HG03280 (cell line): Measurements from ENCODE around the gene OSBPL10.
A peak's percentile ranks its signal among the peaks of the same experiment; 100 is the strongest.
"Not testable (repeated sequence)": the region's sequence is repeated elsewhere in the genome, so short reads cannot be mapped to it uniquely, and the experiment has no call there.

Source experiments
- ATAC-seq: cut with Tn5 transposase; IDR thresholded peaks from one replicate; pipeline ENCODE4 v1.9.1; 2021; ENCODE audit warnings: mild to moderate bottlenecking, moderate library complexity; ENCODE audit not compliant: unreplicated experiment

OSBPL10 gene

DNA sequence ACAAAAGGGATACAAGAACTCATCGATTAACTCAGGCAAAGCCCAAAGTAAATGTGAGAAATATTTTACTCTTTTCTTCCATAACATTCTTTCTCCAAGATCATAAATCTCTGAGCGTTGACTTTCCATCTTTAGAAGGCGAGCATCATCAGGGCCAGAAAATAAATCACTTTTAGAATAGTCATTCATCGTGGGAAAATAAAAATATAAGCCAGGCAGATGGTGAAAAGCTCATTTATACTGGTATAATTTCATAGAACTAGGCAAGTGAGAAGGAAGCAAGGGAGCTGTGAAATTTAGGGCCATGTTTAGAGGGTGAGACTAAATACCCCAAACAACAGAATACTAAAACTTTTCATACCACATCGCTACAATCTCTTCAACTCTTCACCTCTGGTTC, 257.4 kb downstream of the OSBPL10 start:
- no peak for ATAC-seq

DNA sequence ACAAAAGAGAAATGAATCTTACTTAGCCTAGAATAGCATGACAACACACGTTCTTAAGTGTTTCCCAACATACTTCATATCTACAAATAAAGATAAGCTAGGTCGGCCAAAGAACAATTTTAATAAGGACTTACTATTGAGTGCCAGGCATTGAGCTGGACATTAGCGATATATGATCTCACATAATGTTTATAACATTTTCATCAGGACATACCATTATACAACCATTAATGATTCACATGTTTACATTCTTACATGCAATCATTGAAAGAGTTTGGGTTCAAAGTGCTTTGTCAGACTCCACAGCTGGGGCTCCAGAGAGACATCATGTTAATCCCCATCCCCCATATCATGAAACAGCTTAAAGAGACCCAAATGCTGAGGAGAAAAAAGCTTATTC, 259.4 kb downstream of the OSBPL10 start:
- no peak for ATAC-seq

DNA sequence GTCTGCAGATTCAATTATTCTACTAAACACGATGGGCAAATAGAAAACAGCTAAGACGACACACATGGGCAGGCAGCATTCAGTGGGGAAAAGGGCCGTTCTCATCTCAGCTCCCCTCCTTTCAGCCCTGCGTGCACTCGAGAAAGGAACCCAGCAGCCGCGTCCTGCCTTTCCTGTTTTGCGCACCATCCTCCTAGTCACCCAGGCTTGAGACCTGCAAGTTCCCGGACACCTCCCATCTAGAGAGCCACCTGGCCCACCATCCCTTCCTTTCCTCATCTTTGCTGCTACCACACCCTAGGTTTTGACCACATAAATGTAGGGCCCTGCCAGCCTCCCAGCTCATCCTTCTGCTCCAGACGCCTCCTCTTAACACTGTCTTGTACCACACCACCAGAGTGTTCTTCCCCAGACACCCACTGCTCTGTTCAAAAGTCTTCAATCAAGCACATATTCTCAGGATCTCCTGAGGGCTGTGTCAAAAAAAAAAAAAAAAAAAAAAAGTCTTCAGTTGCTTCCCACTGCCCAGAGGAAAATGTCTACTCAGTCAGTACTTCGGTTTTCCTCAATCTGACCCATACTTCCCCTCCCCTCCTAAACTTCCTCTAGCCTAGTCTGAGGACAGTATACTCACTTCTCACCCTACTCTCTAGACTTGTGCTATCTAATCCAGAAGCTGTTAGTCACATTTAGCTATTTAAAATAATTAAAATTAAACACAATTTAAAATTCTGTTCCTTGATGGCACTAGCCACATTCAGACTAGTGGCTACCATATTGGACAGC, 266.4 kb downstream of the OSBPL10 start:
- ATAC-seq, result no peak

DNA sequence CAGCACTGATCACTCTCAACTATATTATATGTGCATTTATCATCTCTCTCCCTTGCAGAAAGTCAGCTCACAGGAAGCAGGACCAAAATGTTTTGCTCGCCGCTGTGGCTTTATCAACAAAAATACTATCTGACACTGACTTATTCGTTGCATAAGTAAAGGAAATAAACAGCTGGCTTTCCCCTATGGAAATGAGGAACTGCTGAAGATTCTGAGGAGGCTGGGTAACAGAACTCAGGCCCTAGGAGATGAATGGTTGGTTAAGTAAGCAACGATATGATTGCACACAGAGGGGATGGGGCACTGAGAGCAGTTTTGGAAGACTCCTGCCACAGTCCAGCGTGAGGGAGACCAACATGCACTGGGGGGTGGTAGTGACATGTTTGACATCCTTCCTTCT, 267.2 kb downstream of the OSBPL10 start:
- ATAC-seq, result no peak

DNA sequence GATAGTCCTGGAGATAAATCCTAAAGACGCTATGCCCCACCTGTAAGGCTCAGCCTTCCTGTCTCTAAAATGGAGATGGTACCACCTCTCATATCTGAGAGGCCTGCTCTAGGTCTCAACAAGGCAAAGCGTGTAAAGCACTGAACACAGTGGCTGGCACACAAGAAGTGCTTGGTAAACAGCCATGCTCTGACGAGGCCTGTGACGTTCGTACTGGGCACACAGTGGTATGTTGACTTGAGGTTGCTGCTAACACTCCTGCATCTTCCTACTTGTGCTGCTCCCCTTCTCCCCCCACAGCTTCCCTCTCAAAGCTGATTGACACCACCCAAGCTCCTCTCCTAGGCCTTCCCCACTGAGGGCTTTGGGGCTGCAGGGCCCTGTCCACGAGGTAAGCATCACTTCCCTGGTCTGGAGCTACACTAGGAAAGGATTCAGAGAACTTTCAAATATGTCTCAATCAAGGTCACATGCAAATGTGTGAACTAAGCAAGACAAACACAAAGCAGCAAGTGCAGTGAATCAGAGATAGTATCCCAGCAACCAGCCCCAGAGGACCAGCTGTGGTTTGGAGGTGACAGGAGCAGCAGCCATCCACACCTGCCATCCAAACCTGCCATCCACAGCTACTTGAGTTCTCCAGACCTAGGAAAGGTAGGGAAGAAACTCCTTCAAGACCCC, 270.8 kb downstream of the OSBPL10 start:
- ATAC-seq, result no peak

DNA sequence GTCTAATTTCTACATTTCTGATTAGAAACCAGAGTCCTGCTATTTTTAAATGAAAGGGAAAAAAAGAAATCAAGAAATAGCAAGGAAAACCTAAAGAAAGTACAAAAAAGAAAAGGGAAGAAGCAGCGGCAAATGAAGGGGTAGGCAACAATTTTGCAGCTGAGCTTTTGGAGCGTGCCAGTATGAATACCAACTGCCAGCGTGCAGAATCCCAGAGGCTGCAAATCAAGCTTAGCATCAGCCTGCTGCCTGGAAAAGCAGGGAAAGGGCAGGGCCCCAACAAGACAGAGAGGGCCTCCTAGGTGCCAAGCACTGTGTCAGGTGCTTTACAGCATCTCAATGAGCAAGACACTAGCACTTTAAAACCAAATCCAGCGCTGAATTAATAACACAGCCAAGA, 271.5 kb downstream of the OSBPL10 start:
- no peak for ATAC-seq

DNA sequence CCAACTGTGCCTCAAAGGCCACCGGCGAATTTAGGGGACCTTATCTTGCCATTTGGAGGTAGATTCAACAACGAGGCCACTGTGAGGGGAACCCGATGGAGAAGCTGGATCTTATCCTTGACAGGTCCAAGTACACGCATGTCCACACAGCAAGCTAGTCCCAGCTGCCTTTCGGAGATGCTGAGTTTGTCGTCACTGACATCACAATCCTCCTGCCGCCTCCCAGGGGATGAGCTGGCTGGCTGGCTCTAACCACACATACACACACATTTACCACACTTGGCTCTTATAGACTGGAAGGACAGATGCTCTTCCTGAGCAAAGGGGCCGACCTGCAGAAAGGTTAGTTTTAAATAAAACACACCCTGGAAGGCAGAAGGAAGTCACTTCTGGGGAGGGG, 272.1 kb downstream of the OSBPL10 start:
- ATAC-seq, result no peak

DNA sequence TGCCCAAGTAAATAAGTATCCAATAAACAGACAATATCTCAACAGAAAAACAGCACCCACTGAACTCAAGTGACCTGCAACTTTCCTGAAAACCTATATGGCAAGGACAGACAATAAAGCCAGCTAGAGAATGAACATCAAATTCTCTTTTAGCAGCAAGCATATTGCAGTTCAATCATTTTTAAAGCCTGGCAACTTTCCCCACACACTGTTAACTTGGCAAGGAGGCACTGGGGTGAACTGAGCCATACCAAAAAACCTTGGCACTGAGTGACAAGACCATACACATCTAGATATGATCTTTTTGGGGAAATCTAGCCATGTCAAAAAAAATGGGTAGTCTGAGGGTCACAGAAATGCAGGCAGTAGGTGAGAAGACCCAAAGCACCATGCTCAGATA, 273.8 kb downstream of the OSBPL10 start:
- no peak for ATAC-seq

DNA sequence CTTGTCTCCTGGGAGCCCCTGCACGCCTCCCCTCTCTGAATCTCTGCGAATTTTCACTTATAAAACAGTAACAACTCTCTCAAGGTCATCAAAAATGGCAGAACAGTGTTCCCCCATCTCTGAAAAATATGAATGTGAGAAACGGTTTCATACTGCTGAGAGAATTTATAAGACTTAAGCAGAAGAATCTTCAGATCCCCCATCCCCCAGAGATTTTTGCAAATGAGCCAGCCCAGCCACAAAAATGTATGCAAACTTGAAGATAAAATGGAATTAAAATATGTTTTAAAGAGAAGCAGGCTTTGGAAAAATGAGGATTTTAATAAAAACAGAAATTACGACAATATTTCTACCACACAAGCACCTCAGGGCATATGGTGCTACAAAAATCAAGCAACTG, 275.3 kb downstream of the OSBPL10 start:
- no peak for ATAC-seq

DNA sequence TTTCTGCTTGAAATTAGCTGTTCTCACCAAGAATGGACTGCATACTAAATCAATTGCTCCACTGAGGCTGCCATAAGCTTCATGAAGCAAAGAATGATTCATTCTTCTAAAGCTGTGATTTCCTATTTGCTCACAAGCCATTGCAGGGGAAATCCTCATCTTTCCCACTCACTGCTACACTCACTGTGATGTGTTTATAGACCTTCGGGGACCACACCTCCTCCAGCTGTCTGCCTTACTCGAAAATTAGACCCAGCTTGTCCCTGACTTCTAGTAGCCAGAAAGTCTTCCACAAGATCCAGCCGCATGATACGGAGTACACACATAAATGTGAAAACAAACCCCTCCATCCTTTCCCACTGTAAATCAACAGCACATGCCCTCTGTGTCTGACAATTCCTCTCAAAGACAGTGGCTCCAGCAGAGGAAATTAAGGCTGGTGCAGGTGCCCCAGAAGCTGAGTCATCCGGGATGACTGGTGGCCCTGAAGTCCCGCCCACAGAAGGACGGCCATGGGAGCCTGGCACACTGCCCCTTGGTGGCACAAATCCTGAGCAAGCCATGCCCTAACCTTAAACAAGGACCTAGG, 276.4 kb downstream of the OSBPL10 start:
- ATAC-seq, result no peak

DNA sequence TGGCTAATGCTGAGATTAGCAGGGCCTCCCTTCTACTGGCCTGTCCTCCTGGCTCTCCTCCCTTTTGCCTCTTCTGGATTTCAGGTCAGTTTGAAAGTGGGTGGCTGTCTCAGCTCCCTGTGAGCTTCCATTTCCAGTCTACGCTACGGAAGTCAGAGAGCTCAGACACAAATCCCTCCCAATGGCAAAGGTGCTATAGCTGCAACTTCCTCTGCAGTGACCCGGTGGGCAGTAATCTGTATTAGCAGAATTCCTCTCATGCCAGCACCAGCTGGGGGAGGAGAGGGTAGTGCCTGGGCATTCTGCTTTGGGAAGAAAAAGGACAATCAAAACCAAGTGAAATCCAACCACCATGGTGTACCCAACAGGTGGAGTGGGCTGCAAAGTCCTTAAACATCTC, 276.9 kb downstream of the OSBPL10 start:
- ATAC-seq, result no peak

DNA sequence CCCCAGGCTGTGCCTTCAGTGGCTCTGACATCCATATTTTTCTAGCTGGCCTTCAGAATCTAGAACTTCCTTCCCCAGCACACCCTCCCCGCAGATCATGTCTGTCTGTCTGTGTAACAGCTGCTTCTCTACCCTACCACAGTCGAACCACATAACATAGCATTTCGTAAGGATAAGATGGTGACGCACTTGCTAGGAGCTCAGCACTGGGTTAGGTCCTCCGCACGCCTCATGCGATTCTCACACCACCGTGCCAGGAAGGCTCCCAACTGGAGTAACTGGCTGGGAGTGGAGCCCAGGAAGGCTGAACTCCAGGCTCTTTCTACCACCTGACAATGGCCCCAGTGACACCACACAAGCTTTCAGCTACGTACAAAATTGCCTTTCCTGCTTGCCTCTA, 279.8 kb downstream of the OSBPL10 start:
- no peak for ATAC-seq

DNA sequence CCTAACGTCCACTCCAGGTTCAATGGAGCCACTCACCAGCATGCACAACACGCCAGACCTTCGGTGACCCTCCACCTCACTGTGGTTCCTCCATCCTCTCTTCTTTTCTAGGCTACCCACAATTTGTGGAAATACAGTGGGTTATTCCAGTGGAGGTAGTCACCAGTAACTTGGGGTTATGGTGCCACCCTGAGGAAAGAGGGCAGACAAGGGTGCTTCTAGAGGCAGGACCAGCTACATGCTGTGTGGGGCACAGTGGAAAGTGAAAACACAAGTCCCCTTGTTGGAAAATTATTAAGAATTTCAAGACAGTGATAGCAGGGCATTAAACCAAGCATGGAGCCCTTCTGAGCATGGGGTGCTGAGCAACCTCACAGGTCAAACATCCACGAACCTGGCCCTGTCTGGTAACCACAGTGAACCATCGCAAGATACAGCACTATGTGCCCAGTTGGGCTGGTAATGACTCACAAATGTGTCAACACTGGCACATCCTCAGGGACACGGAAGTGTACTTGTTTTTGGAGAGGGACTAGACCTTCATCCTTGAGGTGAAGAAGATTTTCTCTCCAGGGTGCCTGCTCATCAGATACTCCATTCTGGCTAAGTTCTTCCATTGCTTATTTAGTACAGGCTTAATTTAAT, 281.6 kb downstream of the OSBPL10 start:
- no peak for ATAC-seq

DNA sequence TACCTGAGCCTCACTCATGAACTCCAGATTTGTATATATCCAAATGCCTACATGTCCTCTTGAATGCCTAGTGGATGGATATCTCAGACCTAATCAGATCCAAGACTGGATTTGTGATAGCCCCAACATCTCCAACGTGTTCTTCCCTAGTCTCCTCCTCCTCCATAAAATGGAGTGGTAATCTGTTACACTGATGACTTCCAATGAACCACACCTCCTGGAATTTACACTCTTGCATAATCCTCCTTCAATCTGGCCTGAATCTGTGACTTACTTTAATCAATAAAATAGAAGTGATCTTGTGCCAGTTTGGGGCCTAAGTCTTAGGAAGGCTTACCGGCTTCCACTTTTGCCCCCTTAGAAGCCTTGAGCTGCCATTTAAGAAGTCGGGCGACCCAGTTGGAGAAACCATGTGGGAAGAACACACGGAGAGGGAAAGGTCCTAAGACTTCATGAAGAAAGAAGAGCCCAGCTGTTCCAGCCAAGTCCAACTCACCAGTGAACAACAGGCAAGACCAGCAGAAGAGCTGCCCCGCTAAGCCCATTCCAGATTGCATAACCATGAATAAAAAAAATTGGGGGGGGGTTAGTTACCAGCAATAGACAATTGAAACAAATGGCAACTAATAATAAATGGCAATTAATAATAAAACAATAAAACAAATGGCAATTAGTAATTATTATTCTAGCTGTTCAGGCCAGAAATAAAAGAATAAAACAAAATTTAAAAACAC, 284.1 kb downstream of the OSBPL10 start:
- ATAC-seq, result no peak

DNA sequence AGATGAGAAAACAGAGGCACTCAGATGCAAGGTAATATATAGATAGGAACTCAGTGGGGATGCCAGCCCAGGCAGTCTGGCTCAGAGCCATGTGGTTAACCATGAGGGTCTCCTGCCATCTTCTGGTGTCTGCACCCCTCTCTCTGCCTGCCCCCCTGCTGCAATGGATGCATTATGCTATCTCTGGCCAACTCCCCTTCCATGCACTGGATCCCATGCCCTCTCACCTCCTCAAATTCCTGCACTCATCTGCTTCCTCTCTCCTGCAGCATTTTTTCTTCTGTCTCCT, 285.1 kb downstream of the OSBPL10 start:
- ATAC-seq, result no peak

DNA sequence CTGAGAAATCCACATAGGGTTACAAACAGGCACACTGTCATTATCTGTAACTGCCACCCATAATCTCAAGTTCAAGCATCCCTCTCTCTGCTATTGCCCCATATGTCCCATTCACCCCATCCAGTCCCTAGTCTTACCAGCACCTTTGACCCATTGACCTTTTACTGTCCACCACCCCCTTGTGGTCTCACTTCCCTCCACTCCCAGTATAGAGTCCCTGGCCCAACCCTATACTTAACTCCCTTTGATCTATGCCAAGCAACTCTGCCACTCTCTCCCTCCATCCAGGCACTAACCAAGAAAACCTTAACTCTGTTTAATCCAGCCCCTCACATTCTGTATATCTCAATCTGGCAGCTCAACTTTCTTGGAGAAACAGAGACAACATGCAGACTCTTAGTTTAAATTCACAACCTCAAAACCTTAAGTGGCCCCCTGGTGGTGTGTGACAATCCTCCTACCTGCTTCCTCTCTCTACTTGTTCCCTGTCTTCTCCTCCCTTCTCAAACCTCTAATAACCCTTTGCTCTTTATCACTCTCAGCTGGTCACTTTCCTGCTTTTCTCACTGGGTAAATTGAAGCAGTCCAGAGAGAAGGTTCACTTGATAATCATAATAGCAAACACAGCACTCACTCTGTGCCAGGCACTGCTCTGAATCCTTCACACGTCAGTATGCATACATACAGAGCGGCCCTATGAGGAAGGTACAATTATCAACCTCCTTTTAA, 285.6 kb downstream of the OSBPL10 start:
- peak; percentile 70 for ATAC-seq

DNA sequence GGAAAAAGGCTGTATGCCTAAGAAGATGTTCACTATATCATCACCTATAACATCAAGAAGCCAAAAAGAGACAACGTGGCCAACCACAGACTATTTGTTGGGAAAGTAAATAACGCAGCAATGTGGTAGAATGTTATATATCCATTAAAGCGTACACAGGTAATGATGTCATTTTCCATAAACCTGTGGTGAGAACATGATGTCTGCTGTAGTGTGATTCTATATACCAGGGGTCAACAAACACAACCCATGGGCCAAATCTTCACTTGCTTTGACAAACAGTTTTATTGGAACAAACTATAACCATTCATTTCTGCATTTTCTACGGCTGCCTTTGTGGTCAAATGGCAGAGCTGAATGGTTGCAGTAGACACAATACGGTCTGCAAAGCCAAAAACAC, 287.7 kb downstream of the OSBPL10 start:
- ATAC-seq, result no peak

DNA sequence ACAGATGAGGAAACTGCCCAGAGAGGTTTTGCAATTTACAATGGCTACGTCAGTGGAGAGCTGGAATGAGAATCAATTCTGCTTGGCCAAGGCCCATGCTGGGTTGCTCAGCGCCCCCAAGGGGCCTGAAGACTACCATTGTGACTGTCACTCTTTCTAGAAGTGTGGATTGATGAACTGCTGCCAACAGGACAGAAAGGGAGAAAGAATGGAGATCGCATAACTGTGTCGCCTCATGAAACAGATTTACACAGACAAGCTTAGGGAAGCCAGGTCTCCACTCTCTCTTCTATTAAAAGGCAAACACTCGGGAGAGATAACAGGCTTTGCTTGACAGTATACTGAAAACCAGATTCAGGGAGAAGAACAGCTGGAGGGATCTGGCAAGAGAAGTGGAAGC, 288.3 kb downstream of the OSBPL10 start:
- no peak for ATAC-seq

DNA sequence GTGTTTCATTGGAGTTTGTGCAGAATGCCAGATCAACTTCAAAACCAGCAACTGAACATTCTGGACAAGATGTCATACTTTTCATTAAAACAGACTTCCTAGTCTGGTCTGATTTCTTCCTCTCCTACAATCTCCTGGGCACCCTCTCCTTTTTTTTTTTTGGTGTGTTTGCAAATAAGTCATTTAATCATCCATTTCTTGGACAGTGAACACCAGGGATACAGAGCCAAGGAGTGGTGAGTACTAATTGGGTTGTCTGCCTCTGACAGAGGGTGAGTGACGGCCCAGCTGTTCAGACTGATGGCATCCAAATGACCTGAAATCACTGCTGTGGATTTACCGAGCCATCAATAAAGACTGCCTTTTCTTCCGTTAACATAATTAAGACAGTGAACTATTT, 290.3 kb downstream of the OSBPL10 start:
- no peak for ATAC-seq

DNA sequence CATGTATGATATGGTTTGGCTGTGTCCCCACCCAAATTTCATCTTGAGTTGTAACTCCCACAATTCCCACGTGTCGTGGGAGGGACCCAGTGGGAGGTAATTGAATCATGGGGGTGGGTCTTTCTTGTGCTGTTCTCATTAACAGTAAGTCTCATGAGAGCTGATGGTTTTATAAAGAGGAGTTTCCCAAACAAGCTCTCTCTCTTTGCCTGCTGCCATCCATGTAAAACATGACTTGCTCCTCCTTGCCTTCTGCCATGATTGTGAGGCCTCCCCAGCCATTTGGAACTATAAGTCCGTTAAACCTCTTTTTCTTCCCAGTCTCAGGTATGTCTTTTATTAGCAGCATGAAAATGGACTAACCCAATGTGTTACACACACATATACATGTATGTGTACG, 291.5 kb downstream of the OSBPL10 start:
- ATAC-seq, result not testable (repeated sequence)

DNA sequence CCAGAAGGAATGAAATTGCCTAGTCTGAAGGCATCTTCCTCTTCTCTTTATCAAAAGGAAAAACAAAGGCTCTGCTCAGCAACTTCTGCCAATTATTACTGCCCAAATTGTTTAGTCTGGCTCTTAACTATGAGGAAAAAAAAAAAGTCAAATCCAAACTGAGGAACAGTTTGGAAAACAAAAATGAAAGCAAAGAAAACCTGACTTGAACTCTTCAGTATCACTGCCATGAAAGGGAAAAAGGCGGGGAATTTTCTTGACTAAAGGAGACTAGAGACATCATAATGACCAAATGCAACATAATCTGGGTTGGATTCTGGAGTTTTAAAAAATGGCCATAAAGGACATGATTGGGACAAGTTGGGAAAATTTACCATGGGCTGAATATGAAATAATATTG, 292.1 kb downstream of the OSBPL10 start:
- ATAC-seq, result no peak
